GM18868 (cell line): ENCODE measurements around the gene TBC1D5.
A peak's percentile ranks its signal among the peaks of the same experiment; 100 is the strongest.

Experiments used
- ATAC-seq: cut with Tn5 transposase; IDR thresholded peaks from one replicate; pipeline ENCODE4 v1.9.1; 2021; ENCODE audit warnings: mild to moderate bottlenecking, moderate library complexity; ENCODE audit not compliant: unreplicated experiment

Gene TBC1D5

DNA sequence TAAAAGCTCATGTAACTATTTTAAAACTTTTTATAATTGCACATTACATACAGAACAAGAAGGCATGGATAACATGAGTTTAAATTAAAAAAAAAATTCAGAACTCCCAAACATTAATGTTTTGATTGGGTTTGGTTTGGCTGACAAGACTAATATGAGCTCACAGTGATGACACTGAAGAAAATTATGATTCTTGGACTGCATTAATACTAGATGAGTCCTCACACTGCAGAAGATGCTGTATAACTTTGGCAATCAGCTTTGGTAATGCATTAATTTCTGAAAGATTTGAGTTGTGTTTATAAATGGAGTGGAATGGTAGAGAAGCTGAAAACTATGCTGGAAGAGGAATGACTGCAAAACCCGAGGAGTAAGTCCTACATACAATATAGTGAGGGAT is 498.8 kb downstream of the TBC1D5 start:
- no peak for ATAC-seq

DNA sequence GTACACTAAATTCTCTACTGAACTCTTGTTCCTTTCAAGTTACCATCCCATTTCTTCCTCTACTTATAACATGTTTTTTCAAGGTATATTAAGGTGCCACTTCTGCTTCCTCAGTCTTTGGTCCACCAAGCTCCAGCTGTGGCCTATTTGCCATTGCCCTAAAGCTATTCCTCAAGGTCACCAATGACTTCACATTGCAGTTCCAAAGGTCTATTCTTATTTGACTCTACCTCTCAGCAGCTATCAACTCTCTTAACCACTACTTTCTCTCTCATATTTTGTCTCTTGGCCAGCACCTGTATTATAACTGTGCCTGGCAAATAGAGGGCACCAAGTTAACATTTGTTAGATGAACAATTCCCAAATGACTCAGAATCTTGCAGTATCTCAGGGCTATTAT is 503.0 kb downstream of the TBC1D5 start:
- no peak for ATAC-seq

GRCh38 chr3:17238023-17238422 is 504.4 kb downstream of the TBC1D5 start:
- ATAC-seq = no peak

DNA sequence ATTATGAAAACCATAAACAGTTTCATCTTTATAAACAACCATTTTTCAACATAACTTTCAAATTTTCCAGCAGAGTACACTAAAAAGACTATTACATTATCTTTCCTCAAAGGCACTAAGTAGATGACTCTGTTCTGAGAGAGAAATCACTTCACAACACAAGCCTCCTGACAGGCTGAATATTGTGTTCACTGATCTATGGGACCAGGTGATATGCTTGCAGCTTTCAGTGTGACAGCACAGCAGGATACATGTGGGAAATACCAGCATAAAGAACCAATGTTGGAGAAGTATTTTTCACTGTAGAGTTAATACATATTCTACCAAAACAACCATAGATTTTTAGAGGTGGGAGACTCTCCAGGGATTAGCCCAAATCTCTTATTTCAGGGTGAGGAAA is 507.1 kb downstream of the TBC1D5 start:
- no peak for ATAC-seq

GRCh38 chr3:17234382-17234781 is 508.0 kb downstream of the TBC1D5 start:
- no peak for ATAC-seq

- ATAC-seq = peak; percentile 88
Observed at GRCh38 chr3:17233398-17233800, 509.0 kb downstream of the TBC1D5 start.

- ATAC-seq = peak; percentile 41
Observed at GRCh38 chr3:17232442-17232841, 510.0 kb downstream of the TBC1D5 start.

- ATAC-seq = no peak
Observed at GRCh38 chr3:17231537-17232261, 510.7 kb downstream of the TBC1D5 start.

GRCh38 chr3:17227472-17227871 is 515.0 kb downstream of the TBC1D5 start:
- ATAC-seq = no peak

- ATAC-seq = no peak
Observed at GRCh38 chr3:17221529-17221928, 520.9 kb downstream of the TBC1D5 start.

GRCh38 chr3:17219593-17219992 is 522.8 kb downstream of the TBC1D5 start:
- ATAC-seq = no peak

DNA sequence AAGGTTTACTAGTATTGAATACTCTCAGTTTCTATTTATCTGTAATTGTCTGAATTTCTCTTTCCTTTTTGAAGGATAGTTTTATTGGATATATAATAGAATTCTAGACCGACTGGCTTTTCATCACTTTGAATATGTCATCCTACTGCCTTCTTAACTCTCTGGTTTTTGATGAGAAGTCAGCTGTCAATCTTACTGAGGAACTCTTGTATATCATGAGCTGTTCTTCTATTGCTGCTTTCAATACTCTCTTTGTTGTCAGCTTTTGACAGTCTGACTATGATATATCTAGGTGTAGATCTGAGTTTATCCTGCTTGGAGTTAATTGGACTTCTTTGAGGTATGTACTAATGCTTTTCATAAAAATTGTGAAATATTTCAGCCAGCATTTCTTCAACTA is 523.8 kb downstream of the TBC1D5 start:
- no peak for ATAC-seq

GRCh38 chr3:17217588-17217987 is 524.8 kb downstream of the TBC1D5 start:
- no peak for ATAC-seq

- ATAC-seq = no peak
Observed at GRCh38 chr3:17213102-17213501, 529.3 kb downstream of the TBC1D5 start.

DNA sequence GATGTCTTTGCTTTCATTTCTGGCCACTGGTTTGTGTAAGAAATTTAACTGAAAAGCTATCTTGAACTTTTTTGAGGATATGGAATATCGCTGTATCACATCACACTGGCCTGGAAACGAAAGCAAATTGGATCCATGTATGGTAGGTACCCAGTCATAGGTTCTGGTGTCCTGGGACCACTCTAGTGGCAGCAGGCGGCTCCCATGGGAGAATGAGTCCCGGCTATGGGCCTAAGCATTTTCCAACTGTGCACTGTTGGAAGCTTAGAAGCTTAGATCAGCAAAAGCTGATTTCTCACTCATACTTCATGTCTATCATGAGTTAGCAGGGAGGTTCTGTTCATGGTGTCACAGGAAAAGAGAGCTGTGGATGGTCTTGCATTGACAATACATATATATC is 534.5 kb downstream of the TBC1D5 start:
- ATAC-seq = no peak

DNA sequence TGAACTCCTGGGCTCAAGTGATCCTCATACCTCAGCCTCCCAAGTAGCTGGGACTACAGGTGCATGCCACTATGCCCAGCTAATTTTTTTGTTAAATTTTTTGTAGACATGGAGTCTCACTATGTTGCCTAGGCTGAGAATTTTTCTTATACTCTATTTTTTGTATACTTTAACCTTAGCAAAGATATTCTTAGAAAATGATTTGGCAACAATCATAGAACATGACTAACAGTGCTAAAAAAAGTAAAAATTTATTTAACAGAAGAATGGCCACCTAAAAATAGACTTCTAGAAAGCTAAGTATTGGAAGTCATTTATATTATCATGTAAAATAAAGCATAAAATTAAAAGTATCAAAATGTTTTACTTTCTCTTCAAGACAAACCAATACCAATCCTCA is 535.4 kb downstream of the TBC1D5 start:
- ATAC-seq = no peak

- ATAC-seq = no peak
Observed at GRCh38 chr3:17204049-17204650, 538.3 kb downstream of the TBC1D5 start.

- ATAC-seq = no peak
Observed at GRCh38 chr3:17201538-17201937, 540.9 kb downstream of the TBC1D5 start.

DNA sequence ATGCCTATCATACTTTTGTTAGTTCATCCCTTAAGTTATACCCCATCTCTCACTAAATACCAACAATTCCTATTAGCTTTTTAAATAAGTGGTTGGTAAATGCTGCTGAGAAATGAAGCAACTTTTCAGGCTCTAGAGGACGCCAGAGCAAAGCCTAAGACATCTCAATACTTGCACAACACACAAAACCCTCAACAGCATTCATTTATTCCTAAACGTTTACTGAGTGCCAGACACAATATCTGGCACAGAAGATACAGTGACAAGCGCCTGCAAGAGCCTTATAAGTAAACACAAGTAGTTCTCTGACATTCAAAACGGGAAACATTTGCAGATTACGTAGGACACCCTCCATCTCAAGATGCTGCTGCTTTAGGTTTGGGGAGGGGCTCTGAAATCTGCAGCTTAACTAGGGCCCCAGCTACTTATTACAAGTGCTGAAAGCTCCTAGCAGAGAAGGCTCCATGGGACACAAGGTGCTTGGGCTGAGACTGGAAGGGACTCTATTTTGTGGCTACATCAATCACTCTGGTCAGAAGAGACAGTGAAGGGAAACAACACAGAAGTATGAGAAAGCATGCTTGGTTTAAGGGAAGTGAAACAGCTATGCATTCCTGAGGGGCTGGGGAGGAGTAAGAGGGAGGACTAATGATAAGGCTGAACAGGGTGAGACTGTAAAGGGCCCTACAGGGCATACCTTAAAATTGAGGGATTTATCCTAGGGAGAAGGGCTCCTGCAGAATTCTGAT is 546.4 kb downstream of the TBC1D5 start:
- peak; percentile 86 for ATAC-seq

- ATAC-seq = peak; percentile 87
Observed at GRCh38 chr3:17195192-17195611, 547.2 kb downstream of the TBC1D5 start.

- no peak for ATAC-seq
Observed at GRCh38 chr3:17194116-17194515, 548.3 kb downstream of the TBC1D5 start.

- no peak for ATAC-seq
Observed at GRCh38 chr3:17192995-17193394, 549.4 kb downstream of the TBC1D5 start.
